HFFc6 (cell line): ENCODE measurements around the gene ECEL1. TPM values are rescaled to one million over a fixed set of nuclear protein-coding genes. Genes with fewer than 3 reads are reported as not detected.
"Not testable (repeated sequence)": the region's sequence is repeated elsewhere in the genome, so short reads cannot be mapped to it uniquely, and the experiment has no call there.

Experiments used
- DNase-seq: peaks from one replicate; pipeline ENCODE4 v3.0.0-alpha.2; 2018
- H3K27ac Mint-ChIP-seq: 2 replicates; pipeline ENCODE4 v1.8.0; 2020; ENCODE audit warnings: mild to moderate bottlenecking, mixed read lengths
- H3K27me3 Mint-ChIP-seq: 2 replicates; pipeline ENCODE4 v1.8.0; 2021; ENCODE audit warnings: mild to moderate bottlenecking, moderate library complexity, mixed read lengths; ENCODE audit not compliant: insufficient read depth
- H3K36me3 Mint-ChIP-seq: 2 replicates; pipeline ENCODE4 v1.8.0; 2021; ENCODE audit warnings: low read depth, mixed read lengths
- H3K4me1 Mint-ChIP-seq: 2 replicates; pipeline ENCODE4 v1.8.0; 2020; ENCODE audit warnings: low read depth, mixed read lengths
- H3K4me3 Mint-ChIP-seq: 2 replicates; pipeline ENCODE4 v1.8.0; 2020; ENCODE audit warnings: mild to moderate bottlenecking, moderate library complexity, mixed read lengths
- H3K9me3 Mint-ChIP-seq: 2 replicates; pipeline ENCODE4 v1.8.0; 2020; ENCODE audit warnings: mild to moderate bottlenecking, mixed read lengths
- total RNA-seq, 6 experiments: library from RNA; stranded (reverse); fragmentation: NEBNext Ultra II Directional; extraction: Animal tissue kit (Norgen Biotek cat#: 25700); gene quantifications; 2 replicates in 1 of 6; 3 replicates in 5 of 6; pipeline ENCODE4 v1.2.3, GENCODE V29; 2021
- TF ChIP-seq, protein P1 (sequence below): fragments of 200-600 bp; sonication (generic); IDR thresholded peaks from 2 replicates; pipeline ENCODE4 v1.5.0; 2021; ENCODE audit warnings: antibody characterized with exemption, mild to moderate bottlenecking

Gene ECEL1
- total RNA-seq, 6 experiments from 2014 or later, result not detected

DNA sequence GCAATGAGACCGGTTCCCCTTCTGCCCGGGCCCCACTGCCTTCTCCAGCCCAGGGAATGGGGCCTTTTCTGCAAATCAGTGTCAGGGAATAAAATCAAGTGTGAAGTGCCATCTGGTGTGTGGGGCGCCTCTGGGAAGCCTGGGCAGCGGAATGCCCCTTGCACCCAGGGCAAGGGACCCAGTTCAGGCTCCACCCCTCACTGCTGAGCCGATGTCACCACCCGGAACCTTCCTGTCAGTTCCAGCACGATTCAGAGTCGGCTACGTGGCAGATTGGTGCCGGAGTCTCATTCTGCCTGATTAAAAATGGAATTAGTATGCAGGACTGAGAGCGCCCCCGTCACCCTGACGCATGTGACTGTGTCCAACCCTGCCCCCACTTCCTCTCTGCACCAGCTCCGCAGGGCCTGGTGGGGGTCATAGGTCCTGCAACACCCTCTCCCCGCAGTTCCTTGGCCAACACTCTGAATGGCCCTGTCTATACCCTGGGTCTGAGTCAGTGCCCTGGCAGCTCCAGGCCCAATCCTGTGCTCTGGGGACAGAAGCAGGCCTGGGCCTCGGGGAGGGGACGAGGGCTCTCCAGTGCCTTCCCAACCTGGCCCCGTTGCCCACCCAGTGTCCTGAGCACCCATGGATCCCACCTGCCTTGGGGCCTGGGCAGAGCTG lies 39.9 kb downstream of the ECEL1 start:
- no peaks in the 10 kb centered on the region for H3K36me3 Mint-ChIP-seq
- DNase-seq, result no peak
- TF ChIP-seq, protein P1, sequence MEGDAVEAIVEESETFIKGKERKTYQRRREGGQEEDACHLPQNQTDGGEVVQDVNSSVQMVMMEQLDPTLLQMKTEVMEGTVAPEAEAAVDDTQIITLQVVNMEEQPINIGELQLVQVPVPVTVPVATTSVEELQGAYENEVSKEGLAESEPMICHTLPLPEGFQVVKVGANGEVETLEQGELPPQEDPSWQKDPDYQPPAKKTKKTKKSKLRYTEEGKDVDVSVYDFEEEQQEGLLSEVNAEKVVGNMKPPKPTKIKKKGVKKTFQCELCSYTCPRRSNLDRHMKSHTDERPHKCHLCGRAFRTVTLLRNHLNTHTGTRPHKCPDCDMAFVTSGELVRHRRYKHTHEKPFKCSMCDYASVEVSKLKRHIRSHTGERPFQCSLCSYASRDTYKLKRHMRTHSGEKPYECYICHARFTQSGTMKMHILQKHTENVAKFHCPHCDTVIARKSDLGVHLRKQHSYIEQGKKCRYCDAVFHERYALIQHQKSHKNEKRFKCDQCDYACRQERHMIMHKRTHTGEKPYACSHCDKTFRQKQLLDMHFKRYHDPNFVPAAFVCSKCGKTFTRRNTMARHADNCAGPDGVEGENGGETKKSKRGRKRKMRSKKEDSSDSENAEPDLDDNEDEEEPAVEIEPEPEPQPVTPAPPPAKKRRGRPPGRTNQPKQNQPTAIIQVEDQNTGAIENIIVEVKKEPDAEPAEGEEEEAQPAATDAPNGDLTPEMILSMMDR, result no peak
- no peak overlapping the region for H3K27ac Mint-ChIP-seq
- H3K27me3 Mint-ChIP-seq, result peaks cover 22% of the 10 kb centered on the region
- H3K9me3 Mint-ChIP-seq, result no peaks in the 10 kb centered on the region
- H3K4me3 Mint-ChIP-seq, result no peak overlapping the region
- H3K4me1 Mint-ChIP-seq, result no peaks in the 10 kb centered on the region

DNA sequence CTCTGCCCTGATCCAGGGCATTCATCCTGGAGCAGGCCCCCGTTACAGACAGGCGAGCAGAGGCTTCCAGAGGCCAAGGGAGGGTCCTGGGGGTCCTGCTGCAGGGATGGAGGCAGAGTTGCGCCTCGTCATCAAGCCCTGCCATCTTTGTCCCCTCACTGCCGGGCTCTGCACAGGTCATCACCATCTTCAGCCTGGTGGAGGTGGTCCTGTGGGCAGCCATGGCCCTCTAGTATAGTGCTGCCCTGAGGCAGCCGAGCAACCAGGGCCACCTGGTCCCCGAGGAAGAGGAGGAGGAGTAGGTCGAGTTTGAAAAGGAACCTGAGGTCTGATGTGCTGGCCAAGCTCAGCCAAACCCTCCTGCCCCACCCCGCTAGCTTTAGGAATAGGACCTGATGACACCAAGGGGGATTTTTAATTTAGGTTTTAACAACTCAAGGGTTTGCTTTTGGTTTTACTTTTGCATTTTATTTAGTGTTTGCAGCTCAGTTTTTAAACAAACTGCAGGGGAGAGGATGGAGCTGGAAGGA lies 40.5 kb downstream of the ECEL1 start:
- Mint-ChIP-seq H3K27me3 (peaks cover 17% of the 10 kb centered on the region), H3K4me3 (no peak overlapping the region), H3K4me1 (no peaks in the 10 kb centered on the region), H3K9me3 (no peaks in the 10 kb centered on the region), H3K36me3 (no peaks in the 10 kb centered on the region), H3K27ac (no peak overlapping the region)
- DNase-seq, result no peak
- TF ChIP-seq, protein P1, result no peak

DNA sequence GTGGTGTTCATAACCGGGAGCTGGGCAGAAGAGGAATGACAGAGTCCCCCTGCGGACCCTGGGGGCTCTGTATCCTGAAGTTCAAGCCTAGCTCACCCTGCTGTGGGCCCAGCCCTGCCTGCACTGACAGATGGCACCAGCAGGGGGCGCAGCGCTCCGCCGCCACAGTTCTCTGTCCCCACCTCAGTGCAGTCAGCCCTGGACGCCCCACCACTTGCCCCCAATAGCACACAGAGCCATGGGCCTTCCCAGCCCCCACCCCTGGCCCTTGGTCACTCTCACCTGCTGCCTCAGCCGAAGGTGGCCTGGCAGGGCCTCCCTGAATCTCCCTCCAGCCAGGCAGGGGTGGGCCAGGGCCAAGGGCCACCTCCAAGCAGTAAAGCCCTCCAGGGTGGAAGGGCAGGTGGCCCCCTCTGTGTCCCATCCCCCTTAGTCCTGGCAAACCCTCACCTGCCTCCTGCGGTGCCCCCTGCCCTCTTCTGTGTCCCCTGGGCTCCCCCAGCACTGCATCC lies 41.3 kb downstream of the ECEL1 start:
- H3K27ac Mint-ChIP-seq, H3K4me1 Mint-ChIP-seq, H3K4me3 Mint-ChIP-seq, H3K36me3 Mint-ChIP-seq, DNase-seq, H3K9me3 Mint-ChIP-seq: not testable (repeated sequence)
- TF ChIP-seq, protein P1, result peak; percentile 82
- peaks cover 19% of the 10 kb centered on the region for H3K27me3 Mint-ChIP-seq

DNA sequence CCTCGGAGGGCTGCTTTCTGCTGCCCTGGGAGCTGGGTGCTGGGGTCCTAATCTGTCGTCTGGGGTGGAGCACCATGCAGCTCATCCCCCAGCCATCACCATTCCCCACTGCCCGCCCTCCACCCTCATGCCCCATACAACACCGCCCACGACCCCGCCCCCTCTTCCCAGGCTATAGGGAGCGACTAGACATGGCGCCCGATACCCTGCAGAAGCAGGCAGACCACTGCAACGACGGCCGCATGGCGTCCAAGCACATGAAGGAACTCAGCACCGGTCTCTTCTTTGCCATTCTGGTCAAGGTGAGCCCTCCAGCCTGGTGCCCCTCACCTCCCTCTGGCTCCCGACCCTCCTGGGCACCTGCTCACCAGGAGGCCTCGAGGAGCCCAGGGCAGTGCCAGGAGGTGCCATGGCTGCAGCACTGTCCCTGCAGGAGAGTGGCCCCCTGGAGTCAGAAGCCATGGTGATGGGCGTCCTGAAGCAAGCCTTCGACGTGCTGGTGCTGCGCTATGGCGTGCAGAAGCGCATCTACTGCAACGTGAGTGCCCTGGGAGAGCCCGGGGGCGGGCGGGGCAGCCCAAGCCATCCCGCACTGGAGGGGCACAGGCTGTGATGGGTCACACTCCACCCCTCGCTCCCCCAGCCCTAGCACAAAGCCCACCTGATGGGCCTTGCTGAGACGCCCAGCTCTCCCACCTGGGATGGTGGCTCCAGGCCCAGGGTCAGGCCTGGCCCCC lies 42.3 kb downstream of the ECEL1 start:
- DNase-seq, H3K27ac Mint-ChIP-seq, H3K4me1 Mint-ChIP-seq, H3K4me3 Mint-ChIP-seq, H3K9me3 Mint-ChIP-seq, H3K36me3 Mint-ChIP-seq: not testable (repeated sequence)
- peaks cover 20% of the 10 kb centered on the region for H3K27me3 Mint-ChIP-seq

DNA sequence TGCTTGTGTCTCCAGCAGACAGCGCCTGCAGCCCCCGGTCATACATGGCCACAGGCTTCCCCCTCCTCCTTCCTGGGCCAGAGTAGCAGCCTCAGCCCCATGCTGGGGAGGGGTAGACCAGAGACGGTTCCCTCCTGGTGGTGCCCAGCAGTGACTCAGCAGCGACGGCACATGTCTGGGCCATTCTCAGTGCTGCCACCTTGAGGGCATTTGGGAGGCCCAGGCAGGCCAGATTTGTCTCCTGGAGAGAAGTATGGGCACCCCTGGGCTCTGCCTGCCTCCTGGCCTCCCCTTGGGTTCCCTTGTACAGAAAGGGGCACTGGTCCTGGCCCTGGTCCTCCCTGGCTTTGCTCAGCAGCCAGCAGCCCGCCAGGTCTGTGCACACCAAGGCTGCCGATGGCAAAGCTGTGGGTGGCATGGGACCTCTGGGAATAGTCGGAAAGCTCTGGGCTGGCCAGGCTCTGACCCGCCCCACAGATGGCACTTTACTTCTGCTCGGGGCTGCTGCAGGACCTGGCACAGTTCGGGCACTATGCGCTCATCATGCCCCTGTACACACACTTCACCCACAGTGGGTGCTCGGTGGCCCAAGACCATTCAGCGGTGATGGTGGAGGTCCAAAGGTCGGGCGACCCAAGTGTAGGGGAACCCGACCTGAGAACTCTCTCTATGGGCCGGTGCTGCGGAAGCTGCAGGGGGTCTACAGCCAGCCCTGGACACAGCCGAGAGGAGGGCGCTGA lies 43.1 kb downstream of the ECEL1 start:
- H3K4me1 Mint-ChIP-seq, result no peaks in the 10 kb centered on the region
- peak; percentile 69 for DNase-seq
- H3K4me3 Mint-ChIP-seq, result no peak overlapping the region
- no peaks in the 10 kb centered on the region for H3K9me3 Mint-ChIP-seq
- H3K36me3 Mint-ChIP-seq, result no peaks in the 10 kb centered on the region
- H3K27ac Mint-ChIP-seq, result no peak overlapping the region
- H3K27me3 Mint-ChIP-seq, result peaks cover 17% of the 10 kb centered on the region
- TF ChIP-seq, protein P1, result peak; percentile 91

DNA sequence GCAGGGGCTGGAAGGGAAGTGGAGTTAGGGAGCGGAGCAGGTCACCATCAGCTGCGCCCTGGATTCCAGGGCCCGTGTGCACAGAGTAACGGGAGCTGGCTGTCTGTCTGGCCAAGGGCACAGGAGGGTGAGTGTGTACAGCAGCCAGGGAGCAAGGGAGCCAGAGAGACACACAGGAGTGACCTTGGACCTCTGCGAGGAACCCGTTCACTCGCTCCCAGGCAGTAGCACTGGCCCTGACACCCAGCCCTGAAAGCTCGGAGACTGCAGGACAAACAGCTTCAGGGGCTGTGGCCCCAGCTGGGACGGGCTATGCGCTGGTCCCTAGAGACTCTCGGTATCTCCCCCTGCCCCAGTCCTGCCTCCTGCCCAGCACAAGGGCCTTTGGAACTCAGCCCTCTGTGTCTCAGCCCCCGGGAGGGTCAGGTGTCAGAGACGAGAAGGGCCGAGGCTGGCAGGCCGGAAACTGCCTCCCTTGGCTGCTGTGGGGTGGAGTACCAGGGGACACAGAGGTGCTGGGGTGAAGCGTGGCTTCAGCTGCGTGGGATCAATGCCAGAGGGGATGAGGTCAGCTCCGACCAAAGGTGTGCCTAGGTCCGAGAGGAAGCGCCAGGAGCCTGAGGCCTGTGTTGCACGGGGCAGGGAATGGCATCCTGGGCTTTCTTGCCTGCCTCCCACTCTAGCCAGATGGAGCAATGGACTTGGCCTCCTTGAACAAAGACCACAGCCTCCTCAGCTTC lies 43.8 kb downstream of the ECEL1 start:
- H3K27ac Mint-ChIP-seq, H3K4me3 Mint-ChIP-seq, H3K4me1 Mint-ChIP-seq, H3K36me3 Mint-ChIP-seq, DNase-seq, H3K9me3 Mint-ChIP-seq: not testable (repeated sequence)
- H3K27me3 Mint-ChIP-seq, result peaks cover 17% of the 10 kb centered on the region

DNA sequence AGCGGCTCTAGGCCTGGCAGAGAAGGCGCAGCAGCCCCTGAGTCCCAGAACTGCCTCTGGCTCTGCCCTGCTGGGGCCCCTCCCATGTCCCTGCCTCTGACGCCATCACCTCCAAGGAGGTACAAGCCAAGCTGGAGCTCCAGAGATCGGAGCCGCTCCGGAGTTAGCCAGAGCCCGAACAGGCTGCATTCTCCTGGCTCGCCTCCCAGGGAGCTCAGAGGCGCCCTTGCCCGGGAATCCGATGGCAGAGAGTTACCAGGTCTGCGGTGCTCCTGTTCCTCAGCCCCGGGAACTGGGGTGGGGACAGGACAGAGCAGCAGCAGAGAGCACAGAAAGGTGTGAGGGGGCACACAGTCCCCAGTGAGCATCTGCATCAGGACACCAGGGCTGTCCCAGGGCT lies 44.6 kb downstream of the ECEL1 start:
- H3K4me1 Mint-ChIP-seq, H3K36me3 Mint-ChIP-seq, H3K4me3 Mint-ChIP-seq, H3K27ac Mint-ChIP-seq, DNase-seq, H3K9me3 Mint-ChIP-seq: not testable (repeated sequence)
- peaks cover 23% of the 10 kb centered on the region for H3K27me3 Mint-ChIP-seq

DNA sequence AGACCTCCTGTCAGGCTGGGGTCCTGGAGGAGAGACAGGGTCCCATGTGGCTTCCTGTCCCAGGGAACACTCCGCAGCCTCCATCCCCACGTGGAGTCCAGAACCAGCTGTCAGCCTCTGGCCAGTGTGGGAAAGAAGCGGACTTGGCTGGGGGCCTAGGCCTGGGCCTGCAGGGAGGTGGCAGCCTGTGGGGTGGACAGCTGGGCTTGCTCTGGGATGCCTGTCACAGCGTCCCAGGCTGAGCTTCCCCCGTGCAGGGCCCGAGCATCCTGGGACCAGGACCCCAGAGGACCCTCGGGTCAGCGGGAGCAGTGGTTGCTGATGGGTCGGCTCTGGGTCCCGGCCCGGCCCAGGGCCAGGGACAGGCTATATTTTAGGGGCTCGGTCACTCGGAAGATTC lies 45.2 kb downstream of the ECEL1 start:
- not testable (repeated sequence) for H3K27ac Mint-ChIP-seq, H3K9me3 Mint-ChIP-seq, H3K4me3 Mint-ChIP-seq, DNase-seq, H3K4me1 Mint-ChIP-seq, H3K36me3 Mint-ChIP-seq
- peaks cover 29% of the 10 kb centered on the region for H3K27me3 Mint-ChIP-seq

DNA sequence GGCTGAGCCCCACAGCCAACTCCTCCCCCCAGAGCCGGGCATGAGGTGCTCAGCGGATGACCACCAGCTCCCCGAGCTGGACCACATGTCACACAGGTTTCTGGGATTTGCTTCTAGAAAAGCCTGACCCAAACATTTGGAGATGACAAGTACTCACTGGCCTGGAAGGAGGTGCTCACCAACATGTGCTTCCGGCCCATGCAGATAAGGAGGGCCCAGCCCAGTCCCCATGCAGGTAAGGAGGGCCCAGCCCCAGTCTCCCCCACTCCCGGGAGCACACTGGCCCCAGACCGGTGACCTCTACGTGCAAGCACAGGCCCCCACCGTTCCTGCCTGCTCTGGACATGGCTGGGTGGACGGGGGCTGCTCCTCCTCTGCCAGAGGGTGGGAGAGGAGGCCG lies 45.7 kb downstream of the ECEL1 start:
- not testable (repeated sequence) for H3K4me3 Mint-ChIP-seq, H3K27ac Mint-ChIP-seq, DNase-seq, H3K36me3 Mint-ChIP-seq, H3K4me1 Mint-ChIP-seq, H3K9me3 Mint-ChIP-seq
- H3K27me3 Mint-ChIP-seq, result peaks cover 34% of the 10 kb centered on the region
